Cerebellar cortex (tissue), 1 donor: ENCODE results near the gene ANKRD40CL.

Experiments
- DNase-seq: peaks from one replicate; pipeline ENCODE4 v3.0.0-alpha.2; 2015; ENCODE audit warnings: low spot score

ANKRD40CL gene

DNA sequence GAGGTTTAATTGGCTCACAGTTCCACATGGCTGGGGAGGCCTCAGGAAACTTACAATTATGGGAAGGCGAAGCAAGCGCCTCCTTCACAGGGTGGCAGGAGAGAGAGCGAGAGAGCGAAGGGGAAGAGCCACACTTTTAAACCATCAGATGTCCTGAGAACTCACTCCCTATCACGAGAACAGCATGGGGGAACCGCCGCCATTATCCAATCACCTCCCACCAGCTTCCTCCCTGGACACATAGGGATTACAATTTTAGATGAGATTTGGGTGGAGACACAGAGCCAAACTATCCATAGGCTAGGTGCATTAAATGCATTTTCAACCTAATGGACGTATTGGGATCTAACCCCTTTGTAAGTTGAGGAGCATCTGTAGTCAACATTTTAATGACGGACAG lies 54.7 kb downstream of the ANKRD40CL start:
- DNase-seq, result no peak
